SK-N-SH treated with all-trans-retinoic acid at 6 μM for 48 hours (cell line): ENCODE results near the gene AIP.

Experiments
- ATAC-seq: fragments of 200-7000 bp; cut with Tn5 transposase; 3 replicates; pipeline ENCODE4 v1.9.1; 2020; ENCODE audit warnings: mild to moderate bottlenecking, moderate library complexity
- ARNTL ChIP-seq: fragments of 450-650 bp; formaldehyde crosslinking; IDR thresholded peaks from 2 replicates; pipeline ENCODE4 v1.5.0; 2020; ENCODE audit warnings: low read depth, mild to moderate bottlenecking, moderate library complexity, borderline replicate concordance
- CREB5 ChIP-seq: fragments of 250-450 bp; sonication (Bioruptor Pico); IDR thresholded peaks from 2 replicates; pipeline ENCODE4 v1.5.1; 2020; ENCODE audit warnings: low read depth, mild to moderate bottlenecking, moderate library complexity
- CSDC2 ChIP-seq: fragments of 250-450 bp; sonication (Bioruptor Pico); IDR thresholded peaks from 2 replicates; pipeline ENCODE4 v1.5.0; 2020; ENCODE audit warnings: mild to moderate bottlenecking, moderate library complexity
- ESRRG ChIP-seq: fragments of 250-450 bp; sonication (Bioruptor Pico); IDR thresholded peaks from 2 replicates; pipeline ENCODE4 v1.6.1; 2021; ENCODE audit warnings: mild to moderate bottlenecking
- GLIS3 ChIP-seq: fragments of 250-450 bp; sonication (Bioruptor Pico); IDR thresholded peaks from 2 replicates; pipeline ENCODE4 v1.5.0; 2020; ENCODE audit warnings: mild to moderate bottlenecking, moderate library complexity
- ISL1 ChIP-seq: fragments of 250-450 bp; sonication (Bioruptor Pico); IDR thresholded peaks from 2 replicates; pipeline ENCODE4 v2.1.2; 2022; ENCODE audit warnings: mild to moderate bottlenecking, moderate library complexity
- OSR1 ChIP-seq: fragments of 250-450 bp; sonication (Bioruptor Pico); IDR thresholded peaks from 2 replicates; pipeline ENCODE4 v1.8.0; 2022; ENCODE audit warnings: moderate library complexity, mild to moderate bottlenecking, inconsistent platforms
- PATZ1 ChIP-seq: fragments of 250-450 bp; sonication (Bioruptor Pico); IDR thresholded peaks from 2 replicates; pipeline ENCODE4 v1.8.0; 2020; ENCODE audit warnings: mild to moderate bottlenecking, moderate library complexity, borderline replicate concordance
- POU6F1 ChIP-seq: fragments of 250-450 bp; sonication (Bioruptor Pico); IDR thresholded peaks from 2 replicates; pipeline ENCODE4 v1.8.0; 2021; ENCODE audit warnings: low read depth, mild to moderate bottlenecking, moderate library complexity, borderline replicate concordance
- PPARA ChIP-seq: fragments of 250-450 bp; sonication (Bioruptor Pico); IDR thresholded peaks from 2 replicates; pipeline ENCODE4 v1.5.0; 2020; ENCODE audit warnings: mild to moderate bottlenecking, borderline replicate concordance
- SNAI2 ChIP-seq: fragments of 250-450 bp; sonication (Bioruptor Pico); IDR thresholded peaks from 2 replicates; pipeline ENCODE4 v1.5.0; 2020; ENCODE audit warnings: mild to moderate bottlenecking, moderate library complexity
- TCF4 ChIP-seq: fragments of 250-450 bp; sonication (Bioruptor Pico); IDR thresholded peaks from 2 replicates; pipeline ENCODE4 v1.8.0; 2021; ENCODE audit warnings: mild to moderate bottlenecking, moderate library complexity, borderline replicate concordance
- TOX ChIP-seq: fragments of 250-450 bp; sonication (Bioruptor Pico); IDR thresholded peaks from 2 replicates; pipeline ENCODE4 v1.8.0; 2021; ENCODE audit warnings: mild to moderate bottlenecking, moderate library complexity, borderline replicate concordance
- TSHZ2 ChIP-seq: fragments of 250-450 bp; sonication (Bioruptor Pico); IDR thresholded peaks from 2 replicates; pipeline ENCODE4 v1.5.0; 2020; ENCODE audit warnings: mild to moderate bottlenecking, moderate library complexity
- ZC3H10 ChIP-seq: fragments of 250-450 bp; sonication (Bioruptor Pico); IDR thresholded peaks from 2 replicates; pipeline ENCODE4 v1.5.1; 2021; ENCODE audit warnings: mild to moderate bottlenecking, moderate library complexity
- ZFP3 ChIP-seq: fragments of 250-450 bp; sonication (Bioruptor Pico); IDR thresholded peaks from 2 replicates; pipeline ENCODE4 v1.5.0; 2020; ENCODE audit warnings: mild to moderate bottlenecking, moderate library complexity
- ZFP30 ChIP-seq: fragments of 450-650 bp; formaldehyde crosslinking; IDR thresholded peaks from 2 replicates; pipeline ENCODE4 v1.5.0; 2022; ENCODE audit warnings: mild to moderate bottlenecking, moderate library complexity
- ZNF565 ChIP-seq: fragments of 450-650 bp; formaldehyde crosslinking; conservative IDR thresholded peaks from 2 replicates; pipeline ENCODE4 v1.5.0; 2020; ENCODE audit warnings: low read depth, mild to moderate bottlenecking, moderate library complexity
- ZNF70 ChIP-seq: fragments of 450-650 bp; formaldehyde crosslinking; IDR thresholded peaks from 2 replicates; pipeline ENCODE4 v1.5.0; 2020; ENCODE audit warnings: mild to moderate bottlenecking, moderate library complexity
- ZNF8 ChIP-seq: fragments of 450-650 bp; formaldehyde crosslinking; IDR thresholded peaks from 2 replicates; pipeline ENCODE4 v1.5.0; 2020; ENCODE audit warnings: mild to moderate bottlenecking, moderate library complexity

AIP gene

GRCh38 chr11:67496113-67496512, 13.3 kb downstream of the AIP start:
- no peak for ATAC-seq
- TF ChIP-seq POU6F1 (CRISPR knock-in tag) (no peak), TSHZ2 (CRISPR knock-in tag) (no peak), ARNTL (CRISPR knock-in tag) (no peak)

GRCh38 chr11:67497656-67498291, 14.9 kb downstream of the AIP start:
- no peak for TF ChIP-seq ZFP30 (CRISPR knock-in tag)
- no peak for TF ChIP-seq ZFP3 (CRISPR knock-in tag)
- TF ChIP-seq OSR1 (CRISPR knock-in tag) = no peak
- no peak for TF ChIP-seq GLIS3 (CRISPR knock-in tag)
- TF ChIP-seq CSDC2 (CRISPR knock-in tag) = no peak
- no peak for TF ChIP-seq PPARA
- no peak for TF ChIP-seq PATZ1 (CRISPR knock-in tag)
- no peak for TF ChIP-seq TSHZ2 (CRISPR knock-in tag)
- TF ChIP-seq CREB5 (CRISPR knock-in tag) = no peak
- TF ChIP-seq SNAI2 (CRISPR knock-in tag) = no peak
- TF ChIP-seq TOX (CRISPR knock-in tag) = no peak
- TF ChIP-seq ZNF8 = no peak
- TF ChIP-seq ESRRG (CRISPR knock-in tag) = no peak
- no peak for TF ChIP-seq ZNF70 (CRISPR knock-in tag)
- TF ChIP-seq ZNF565 = no peak
- TF ChIP-seq TCF4 (CRISPR knock-in tag) = no peak
- no peak for TF ChIP-seq ISL1 (CRISPR knock-in tag)
- TF ChIP-seq, all 23 proteins: peak for 0
- no peak for ATAC-seq

- no peak for ATAC-seq
- no peak for TF ChIP-seq TCF4 (CRISPR knock-in tag)
- TF ChIP-seq PATZ1 (CRISPR knock-in tag) = no peak
- TF ChIP-seq GLIS3 (CRISPR knock-in tag) = no peak
- TF ChIP-seq ZNF70 (CRISPR knock-in tag) = no peak
- TF ChIP-seq ZC3H10 (CRISPR knock-in tag) = no peak
- TF ChIP-seq CSDC2 (CRISPR knock-in tag) = no peak
Measured at GRCh38 chr11:67498544-67498972, 15.7 kb downstream of the AIP start.
